ENCODE data around the gene GRIA1.

Gene GRIA1

DNA sequence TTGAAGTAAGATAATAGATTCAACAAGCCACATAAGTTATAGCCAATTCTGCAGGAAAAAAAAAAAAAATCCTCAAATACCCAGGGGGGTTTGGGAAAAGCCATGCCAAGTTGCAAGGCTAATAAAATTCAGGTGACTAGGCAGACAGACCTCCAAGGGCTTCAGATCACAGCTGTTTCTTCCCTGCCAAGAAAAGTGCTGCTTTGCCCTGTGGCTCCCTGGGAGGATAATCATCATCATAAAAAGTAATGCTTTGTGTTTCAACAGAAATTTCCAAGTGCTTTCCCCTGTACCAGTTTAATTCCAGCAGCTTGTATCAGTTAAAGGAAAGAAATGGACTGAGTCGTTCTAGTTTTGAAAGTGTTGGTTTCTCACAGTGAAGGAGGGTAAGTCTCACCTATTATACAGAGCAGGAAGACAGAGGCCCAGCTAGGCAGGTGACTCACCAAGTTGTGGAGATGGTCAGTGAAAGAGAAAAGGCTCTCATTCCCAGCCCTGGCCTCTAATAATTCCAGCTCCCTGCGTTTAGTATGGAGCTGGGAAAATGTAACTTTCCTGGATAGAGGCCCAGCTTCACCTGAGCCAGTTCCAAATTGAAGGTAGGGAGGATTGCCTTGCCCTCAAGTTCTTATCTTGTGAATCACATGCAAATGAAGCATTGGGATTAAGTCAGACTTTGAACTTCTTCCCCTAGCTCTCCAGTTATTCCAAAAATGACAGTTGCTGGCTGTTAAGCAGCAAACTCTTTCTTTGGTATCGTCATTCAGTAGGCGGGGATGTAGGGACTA, 263.4 kb downstream of the GRIA1 start:
- H3K9me3 Mint-ChIP-seq: peaks cover 7% of the 10 kb centered on the region
- no peaks in the 10 kb centered on the region for H3K27me3 Mint-ChIP-seq
- H3K36me3 Mint-ChIP-seq (ENCODE audit: low read depth): no peaks in the 10 kb centered on the region
- no peak overlapping the region for H3K27ac Mint-ChIP-seq
- no peak overlapping the region for H3K4me3 Mint-ChIP-seq
- no peaks in the 10 kb centered on the region for H3K4me1 Mint-ChIP-seq (ENCODE audit: low read depth)

DNA sequence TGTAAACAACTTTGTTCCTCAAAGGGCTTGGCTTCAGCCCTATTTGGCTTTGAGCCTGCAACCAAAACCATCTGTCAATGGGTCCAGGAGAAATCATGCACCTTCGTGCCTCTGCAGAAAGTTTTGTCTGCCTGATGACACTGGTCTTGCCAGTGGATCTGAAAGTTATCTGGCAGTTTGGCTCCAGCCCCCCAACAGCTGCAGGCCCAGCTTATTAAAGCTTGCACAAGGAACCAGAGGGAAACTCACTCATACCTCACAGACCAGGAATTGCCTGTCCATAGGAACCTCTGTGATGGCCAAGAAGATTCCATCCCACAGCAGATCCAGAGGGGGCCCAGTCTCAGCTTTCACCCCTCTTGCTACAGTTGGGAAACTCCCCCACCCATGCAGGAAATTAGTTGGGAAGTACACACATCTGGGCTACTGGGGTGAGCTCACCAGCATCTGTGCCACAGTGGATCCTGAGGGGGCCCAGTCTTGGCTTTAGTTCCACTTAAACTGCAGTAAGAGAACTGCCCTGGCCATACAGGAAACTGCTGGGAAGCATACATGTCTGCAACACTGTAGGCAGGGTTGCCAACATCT, 265.5 kb downstream of the GRIA1 start:
- Mint-ChIP-seq H3K27ac (no peak overlapping the region), H3K27me3 (no peaks in the 10 kb centered on the region), H3K9me3 (peaks cover 10% of the 10 kb centered on the region), H3K4me3 (no peak overlapping the region), H3K4me1 (ENCODE audit: low read depth) (no peaks in the 10 kb centered on the region), H3K36me3 (ENCODE audit: low read depth) (no peaks in the 10 kb centered on the region)

DNA sequence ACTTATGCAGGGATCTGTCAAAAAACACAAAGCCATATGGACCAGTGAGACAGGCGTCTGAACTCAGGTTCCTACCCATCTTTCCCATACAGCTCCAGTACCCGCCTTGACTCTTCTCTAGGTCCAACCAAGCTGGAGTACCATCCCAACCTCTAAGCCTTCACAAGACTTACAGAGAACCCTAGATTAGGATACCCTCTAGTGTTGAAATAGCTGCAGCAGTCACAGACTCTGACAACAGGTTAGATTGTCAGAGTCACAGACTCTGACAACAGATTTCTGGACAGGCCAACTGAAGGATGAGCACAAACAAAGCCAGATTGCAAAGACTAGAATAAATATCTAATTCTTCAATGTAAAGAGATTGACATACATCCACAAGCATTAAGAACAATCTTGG, 266.1 kb downstream of the GRIA1 start:
- H3K36me3 Mint-ChIP-seq (ENCODE audit: low read depth): no peaks in the 10 kb centered on the region
- peaks cover 12% of the 10 kb centered on the region for H3K9me3 Mint-ChIP-seq
- no peak overlapping the region for H3K27ac Mint-ChIP-seq
- no peaks in the 10 kb centered on the region for H3K4me1 Mint-ChIP-seq (ENCODE audit: low read depth)
- no peak overlapping the region for H3K4me3 Mint-ChIP-seq
- H3K27me3 Mint-ChIP-seq: no peaks in the 10 kb centered on the region

DNA sequence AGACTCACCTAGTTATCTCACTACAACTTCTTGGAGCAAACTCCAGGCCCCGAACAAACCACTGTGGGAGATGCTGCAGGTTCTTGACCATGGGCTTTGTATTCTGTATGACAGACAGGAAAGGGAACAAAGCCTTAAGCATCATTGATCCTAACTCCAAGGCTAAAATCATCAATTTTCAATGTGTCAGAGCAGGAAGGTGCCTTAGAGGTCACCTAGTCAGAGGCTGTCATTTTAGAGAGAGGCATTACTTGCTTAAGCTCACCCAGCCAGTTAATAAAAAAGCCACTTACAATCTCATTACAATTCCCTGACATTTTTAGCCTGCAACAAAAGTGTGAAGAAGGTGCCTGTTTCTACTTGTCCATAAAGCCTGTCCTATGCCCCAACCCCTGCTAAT, 275.5 kb downstream of the GRIA1 start:
- Mint-ChIP-seq H3K27me3 (no peaks in the 10 kb centered on the region), H3K36me3 (ENCODE audit: low read depth) (no peaks in the 10 kb centered on the region), H3K9me3 (peaks cover 10% of the 10 kb centered on the region), H3K4me3 (no peak overlapping the region), H3K4me1 (ENCODE audit: low read depth) (no peaks in the 10 kb centered on the region), H3K27ac (no peak overlapping the region)

DNA sequence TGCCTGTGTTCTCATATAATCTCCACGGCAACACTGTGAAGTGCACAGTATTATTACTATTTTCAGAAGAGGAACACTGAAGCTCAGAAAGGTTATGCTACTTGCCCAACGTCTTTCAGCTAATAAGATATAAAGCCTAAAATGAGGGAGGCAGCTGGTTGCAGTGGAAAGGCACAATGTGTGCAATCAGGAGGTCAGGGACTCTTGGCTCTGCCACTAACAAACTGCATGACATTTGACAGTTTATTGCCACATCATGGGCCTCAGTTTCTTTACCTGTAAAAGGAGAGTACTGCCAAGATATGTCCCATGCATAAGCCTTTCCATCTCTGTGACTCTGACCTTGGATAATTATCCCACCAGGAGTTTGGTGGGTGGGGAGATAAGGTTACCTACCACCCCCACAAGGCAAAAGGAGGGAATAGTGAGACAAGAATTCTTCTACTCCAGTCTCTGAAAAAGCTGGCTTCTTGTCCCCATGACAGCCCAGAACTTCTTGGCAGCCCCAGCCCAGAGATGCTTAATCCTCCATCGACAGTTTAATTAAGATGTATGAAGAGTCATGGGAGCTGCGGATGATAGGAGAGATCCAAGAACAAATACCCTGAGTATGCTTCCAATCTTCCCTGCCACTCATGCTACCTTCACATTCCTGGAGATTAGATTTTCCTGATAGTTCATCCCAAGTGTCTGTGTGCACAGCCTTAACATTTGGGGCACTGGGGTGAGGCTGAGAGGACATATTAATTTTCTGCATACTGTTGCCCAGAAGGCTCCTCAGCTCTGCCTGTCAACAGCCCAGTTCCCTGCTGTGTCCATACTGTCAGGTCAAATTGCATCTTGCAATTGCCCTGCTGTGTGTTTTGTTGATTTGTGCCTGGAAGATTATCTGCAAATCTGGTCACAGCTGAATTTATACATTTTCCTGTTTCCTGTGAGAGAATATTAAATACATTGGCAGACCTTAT, 277.0 kb downstream of the GRIA1 start:
- Mint-ChIP-seq H3K27me3 (no peaks in the 10 kb centered on the region), H3K27ac (no peak overlapping the region), H3K4me1 (ENCODE audit: low read depth) (no peaks in the 10 kb centered on the region)

DNA sequence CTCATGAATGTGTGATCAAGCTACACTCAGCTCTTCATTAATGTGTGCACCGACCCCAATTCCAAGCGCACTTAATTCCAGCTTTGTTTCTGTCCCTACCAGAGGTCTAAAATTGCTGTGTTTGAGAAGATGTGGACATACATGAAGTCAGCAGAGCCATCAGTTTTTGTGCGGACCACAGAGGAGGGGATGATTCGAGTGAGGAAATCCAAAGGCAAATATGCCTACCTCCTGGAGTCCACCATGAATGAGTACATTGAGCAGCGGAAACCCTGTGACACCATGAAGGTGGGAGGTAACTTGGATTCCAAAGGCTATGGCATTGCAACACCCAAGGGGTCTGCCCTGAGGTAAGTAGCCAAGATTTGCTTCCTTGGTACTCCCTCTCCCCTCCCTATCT, 279.6 kb downstream of the GRIA1 start:
- Mint-ChIP-seq H3K9me3 (no peaks in the 10 kb centered on the region), H3K27me3 (no peaks in the 10 kb centered on the region), H3K36me3 (ENCODE audit: low read depth) (no peaks in the 10 kb centered on the region), H3K4me1 (ENCODE audit: low read depth) (no peaks in the 10 kb centered on the region), H3K4me3 (no peak overlapping the region), H3K27ac (no peak overlapping the region)

More for the DNA sequence above, 277.0 kb downstream of the GRIA1 start:
- Mint-ChIP-seq H3K4me3 (no peak overlapping the region), H3K9me3 (peaks cover 4% of the 10 kb centered on the region), H3K36me3 (ENCODE audit: low read depth) (no peaks in the 10 kb centered on the region)

DNA sequence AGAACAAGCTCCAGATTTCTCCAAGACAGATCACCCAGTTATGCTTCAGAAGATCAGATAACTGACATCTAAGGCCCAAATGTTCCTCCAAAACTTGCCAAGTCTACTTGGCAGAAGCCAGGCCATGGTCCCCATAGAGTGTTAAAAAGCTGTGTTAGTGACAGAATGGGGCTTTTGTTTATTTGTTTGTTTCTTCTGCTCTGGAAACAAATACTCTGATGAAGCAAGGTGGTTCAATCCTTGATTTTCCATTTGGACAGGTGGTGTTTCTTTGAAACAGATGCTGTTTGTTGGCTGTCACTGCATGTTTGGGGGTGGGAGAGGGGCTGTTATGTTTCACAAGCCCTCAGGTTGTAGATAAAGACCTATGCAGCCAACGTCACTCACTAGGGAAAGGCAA, 284.2 kb downstream of the GRIA1 start:
- no peaks in the 10 kb centered on the region for H3K9me3 Mint-ChIP-seq
- H3K4me3 Mint-ChIP-seq: no peak overlapping the region
- H3K27ac Mint-ChIP-seq: no peak overlapping the region
- no peaks in the 10 kb centered on the region for H3K4me1 Mint-ChIP-seq (ENCODE audit: low read depth)
- H3K27me3 Mint-ChIP-seq: no peaks in the 10 kb centered on the region
- H3K36me3 Mint-ChIP-seq (ENCODE audit: low read depth): no peaks in the 10 kb centered on the region

DNA sequence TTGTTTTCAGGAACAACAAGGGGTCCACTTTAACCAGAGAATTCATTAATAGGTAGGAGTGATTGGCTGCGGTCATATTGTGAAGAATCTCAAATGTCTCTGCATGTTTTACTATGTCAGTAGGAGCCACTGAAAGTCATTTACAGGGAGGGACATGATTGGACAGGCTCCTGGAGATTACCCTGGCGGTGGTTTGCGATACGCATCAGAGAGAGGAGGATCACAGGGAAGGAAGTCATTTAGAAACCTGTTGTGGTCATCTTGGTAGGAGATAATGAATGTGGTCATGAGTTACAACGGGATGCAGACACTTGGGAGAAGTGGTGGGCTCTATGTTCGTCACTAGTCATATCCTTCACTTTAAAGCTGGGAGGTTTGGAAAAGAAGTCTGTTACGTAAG, 285.5 kb downstream of the GRIA1 start:
- H3K36me3 Mint-ChIP-seq (ENCODE audit: low read depth): no peaks in the 10 kb centered on the region

DNA sequence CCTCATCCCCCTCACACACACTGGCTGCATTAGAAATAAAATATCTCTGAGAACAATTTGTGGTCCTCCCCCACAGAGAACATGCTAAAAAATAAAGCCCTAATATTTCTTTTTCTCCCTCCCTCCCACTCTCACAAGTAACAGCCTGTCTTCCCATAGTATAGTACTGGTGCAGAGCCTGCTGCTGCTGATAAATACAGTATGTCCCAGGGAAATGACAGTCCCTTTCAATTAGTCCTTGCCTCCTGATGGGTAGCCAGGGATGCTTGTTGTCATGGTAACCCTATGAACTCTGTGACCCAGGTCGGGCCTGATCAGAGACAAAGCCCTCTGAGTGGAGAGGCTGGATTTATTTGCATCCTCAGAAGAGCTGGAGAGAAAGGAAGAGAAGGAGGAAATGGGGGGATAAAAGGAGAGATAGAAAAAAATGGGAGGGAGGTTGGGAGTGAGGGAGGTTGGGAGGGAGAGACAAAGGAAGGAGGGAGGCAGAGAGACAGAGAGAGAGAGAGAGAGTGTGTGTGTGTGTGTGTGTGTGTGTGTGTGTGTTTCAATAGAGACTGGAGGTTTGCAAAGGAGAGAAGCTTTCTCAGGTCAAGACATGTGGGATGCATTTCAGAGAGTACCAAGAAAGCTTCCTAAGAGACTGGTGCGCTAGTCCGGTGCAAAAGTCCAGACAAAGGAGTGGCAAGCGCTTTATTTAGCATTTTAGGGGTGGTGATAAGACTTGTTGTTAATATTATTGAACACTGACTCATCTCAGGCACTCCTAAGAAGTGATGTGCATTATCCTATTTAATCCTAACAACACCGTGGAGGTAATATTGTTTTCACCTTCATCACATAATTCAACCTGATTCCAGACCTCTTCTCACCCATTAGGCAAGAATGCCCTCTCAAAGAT, 287.5 kb downstream of the GRIA1 start:
- no peak overlapping the region for H3K27ac Mint-ChIP-seq
- no peaks in the 10 kb centered on the region for H3K36me3 Mint-ChIP-seq (ENCODE audit: low read depth)
- no peaks in the 10 kb centered on the region for H3K4me1 Mint-ChIP-seq (ENCODE audit: low read depth)
- H3K9me3 Mint-ChIP-seq: no peaks in the 10 kb centered on the region
- no peaks in the 10 kb centered on the region for H3K27me3 Mint-ChIP-seq
- no peak overlapping the region for H3K4me3 Mint-ChIP-seq

More for the DNA sequence above, 285.5 kb downstream of the GRIA1 start:
- no peaks in the 10 kb centered on the region for H3K27me3 Mint-ChIP-seq
- H3K4me1 Mint-ChIP-seq (ENCODE audit: low read depth): no peaks in the 10 kb centered on the region
- H3K9me3 Mint-ChIP-seq: no peaks in the 10 kb centered on the region
- H3K27ac Mint-ChIP-seq: no peak overlapping the region
- H3K4me3 Mint-ChIP-seq: no peak overlapping the region

DNA sequence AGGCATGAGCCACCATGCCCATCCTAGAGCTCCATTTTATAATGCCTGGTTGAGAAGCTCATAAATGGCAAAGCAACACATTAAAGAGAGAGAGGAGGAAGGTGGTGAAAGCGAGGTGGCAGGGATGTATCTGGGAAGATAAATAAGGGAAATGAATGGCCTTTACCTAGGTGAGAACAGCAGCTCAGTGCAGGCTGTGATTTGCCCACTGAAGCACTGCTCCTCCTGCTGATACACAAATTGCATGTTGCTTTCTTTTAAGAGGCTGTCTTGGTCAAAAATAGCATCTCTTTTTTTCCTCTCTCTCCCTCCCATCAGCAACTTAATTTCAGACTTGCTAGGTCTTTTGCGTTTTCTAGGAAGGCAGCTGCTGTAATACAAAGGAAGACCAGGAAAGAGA, 289.4 kb downstream of the GRIA1 start:
- Mint-ChIP-seq H3K4me1 (ENCODE audit: low read depth) (no peaks in the 10 kb centered on the region), H3K36me3 (ENCODE audit: low read depth) (no peaks in the 10 kb centered on the region), H3K27ac (no peak overlapping the region), H3K9me3 (no peaks in the 10 kb centered on the region), H3K4me3 (no peak overlapping the region), H3K27me3 (no peaks in the 10 kb centered on the region)

DNA sequence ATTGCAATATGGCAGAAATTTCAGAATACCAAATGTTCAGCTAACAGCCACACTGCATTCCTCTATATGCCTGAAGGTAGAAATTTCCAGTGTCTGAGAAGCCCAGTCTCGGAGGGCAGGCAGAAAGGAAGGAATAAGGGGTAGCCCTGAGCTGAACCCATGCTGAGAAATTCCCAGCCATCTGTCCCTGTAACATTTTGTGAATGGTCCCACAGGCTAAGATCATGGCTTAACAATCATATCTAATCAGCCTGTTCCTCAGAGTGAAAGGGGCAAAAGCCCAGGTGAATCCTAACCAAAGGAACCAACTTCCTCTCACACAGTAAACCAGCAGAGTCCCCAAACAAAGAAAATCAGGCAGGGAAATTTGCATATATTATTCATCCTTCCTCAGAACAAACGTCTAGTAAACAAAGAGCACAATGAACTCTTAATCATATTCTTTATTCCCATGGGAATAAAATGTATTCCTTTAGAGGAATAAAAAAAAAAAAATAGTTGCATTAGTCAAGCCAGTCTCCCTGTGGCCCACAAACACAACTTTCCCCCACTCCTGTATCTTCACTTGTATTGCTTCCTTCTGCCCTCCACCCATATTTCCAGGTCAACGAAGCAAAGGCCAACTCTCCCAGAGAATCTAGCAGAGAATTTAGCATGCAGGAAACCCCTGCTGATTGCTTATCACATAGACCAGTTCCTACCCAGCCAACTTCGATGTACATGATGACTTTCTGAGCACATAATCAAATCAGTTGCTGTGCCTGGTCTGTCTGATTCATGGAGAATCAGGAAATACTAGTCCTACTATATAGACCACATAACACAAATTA, 290.6 kb downstream of the GRIA1 start:
- Mint-ChIP-seq H3K36me3 (ENCODE audit: low read depth) (no peaks in the 10 kb centered on the region), H3K4me1 (ENCODE audit: low read depth) (no peaks in the 10 kb centered on the region), H3K27ac (no peak overlapping the region), H3K9me3 (no peaks in the 10 kb centered on the region), H3K27me3 (no peaks in the 10 kb centered on the region), H3K4me3 (no peak overlapping the region)

DNA sequence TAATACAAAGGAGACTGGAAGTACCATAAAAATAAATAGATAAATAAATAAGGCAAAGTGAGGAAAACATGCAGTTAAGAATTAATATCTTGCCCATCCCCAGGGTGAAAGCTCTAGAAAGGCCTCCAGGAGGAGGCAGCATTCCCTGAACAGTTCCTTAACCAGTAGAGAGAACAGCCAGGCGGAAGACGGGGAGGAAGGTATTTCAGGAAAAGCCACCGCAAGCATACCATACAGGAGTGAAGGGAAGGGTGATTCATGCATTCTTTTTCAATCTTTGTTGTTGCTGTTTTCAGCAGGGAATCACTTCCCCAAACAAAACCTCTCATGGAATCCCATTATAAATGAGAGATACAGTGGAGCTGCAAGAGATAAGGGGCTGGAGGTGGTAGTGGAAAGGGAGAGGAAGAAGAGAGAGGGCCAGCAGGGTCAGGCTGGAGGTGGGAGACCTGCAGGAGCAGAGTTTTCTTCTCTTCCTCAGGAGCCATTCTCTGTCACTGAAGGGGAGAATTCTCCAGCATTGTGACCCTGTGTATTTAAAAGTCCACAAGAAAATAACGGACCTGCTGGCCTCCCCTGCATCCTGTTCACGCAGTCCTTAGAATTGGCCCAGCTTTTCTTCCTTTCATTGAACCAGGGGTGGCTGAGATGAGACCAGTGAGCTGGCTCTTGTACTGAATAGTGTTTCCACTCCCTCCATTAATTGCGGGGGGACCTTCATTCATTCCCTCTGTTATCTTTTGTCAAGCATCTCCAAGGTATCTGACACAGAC, 292.3 kb downstream of the GRIA1 start:
- Mint-ChIP-seq H3K9me3 (no peaks in the 10 kb centered on the region), H3K4me3 (no peak overlapping the region), H3K27ac (no peak overlapping the region), H3K4me1 (ENCODE audit: low read depth) (no peaks in the 10 kb centered on the region), H3K27me3 (no peaks in the 10 kb centered on the region), H3K36me3 (ENCODE audit: low read depth) (no peaks in the 10 kb centered on the region)

DNA sequence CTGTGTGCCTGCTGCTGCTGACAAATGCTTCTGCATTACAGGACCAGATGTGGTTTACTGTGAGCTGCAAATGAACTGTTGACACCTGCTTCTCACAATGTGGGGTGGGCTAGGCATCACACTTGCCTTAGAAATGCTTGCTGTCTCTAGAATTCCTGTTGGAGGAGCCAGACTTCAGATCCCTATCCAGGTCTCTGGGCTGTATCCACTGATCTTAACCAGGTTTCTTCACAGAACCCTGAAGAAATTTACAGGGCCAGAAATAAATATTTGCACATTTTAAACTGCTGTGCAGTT, 292.8 kb downstream of the GRIA1 start:
- H3K9me3 Mint-ChIP-seq: peaks cover 4% of the 10 kb centered on the region

More for the DNA sequence above, 292.8 kb downstream of the GRIA1 start:
- H3K27ac Mint-ChIP-seq: no peak overlapping the region
- H3K36me3 Mint-ChIP-seq (ENCODE audit: low read depth): no peaks in the 10 kb centered on the region
- H3K4me1 Mint-ChIP-seq (ENCODE audit: low read depth): no peaks in the 10 kb centered on the region
- no peak overlapping the region for H3K4me3 Mint-ChIP-seq
- H3K27me3 Mint-ChIP-seq: no peaks in the 10 kb centered on the region
